HAP-1 (cell line): Measurements from ENCODE around the gene STK40.
A peak's percentile ranks its signal among the peaks of the same experiment; 100 is the strongest.

Experiments used
- DNase-seq, 2 experiments: peaks; one replicate each; pipeline ENCODE4 v3.0.0-alpha.2; 2016 to 2020; ENCODE audit warnings: low spot score in 2 of 2
- H3K27me3 ChIP-seq: fragments of 250-450 bp; sonication (Bioruptor Pico); 2 replicates; pipeline ENCODE4 v1.5.1; 2020; ENCODE audit warnings: low read depth, mild to moderate bottlenecking, moderate library complexity
- H3K36me3 ChIP-seq: fragments of 250-450 bp; sonication (Bioruptor Pico); replicated peaks from 2 replicates; pipeline ENCODE4 v1.5.1; 2020; ENCODE audit warnings: mild to moderate bottlenecking
- H3K4me1 ChIP-seq: fragments of 250-450 bp; sonication (Bioruptor Pico); 2 replicates; pipeline ENCODE4 v1.5.1; 2020; ENCODE audit warnings: mild to moderate bottlenecking
- H3K4me3 ChIP-seq: fragments of 250-450 bp; sonication (Bioruptor Pico); 2 replicates; pipeline ENCODE4 v1.5.1; 2020; ENCODE audit warnings: mild to moderate bottlenecking, moderate library complexity
- H3K9me3 ChIP-seq: fragments of 250-450 bp; sonication (Bioruptor Pico); 2 replicates; pipeline ENCODE4 v1.5.1; 2020; ENCODE audit warnings: mild to moderate bottlenecking, moderate library complexity
- in situ Hi-C: fragments of 300-500 bp; cut with MboI; formaldehyde crosslinking; loops from 3 replicates; pipeline ENCODE4 v1.14.3; 2020; ENCODE audit warnings: low sequenced_read_pairs, inconsistent platforms, mixed read lengths

The STK40 gene

DNA sequence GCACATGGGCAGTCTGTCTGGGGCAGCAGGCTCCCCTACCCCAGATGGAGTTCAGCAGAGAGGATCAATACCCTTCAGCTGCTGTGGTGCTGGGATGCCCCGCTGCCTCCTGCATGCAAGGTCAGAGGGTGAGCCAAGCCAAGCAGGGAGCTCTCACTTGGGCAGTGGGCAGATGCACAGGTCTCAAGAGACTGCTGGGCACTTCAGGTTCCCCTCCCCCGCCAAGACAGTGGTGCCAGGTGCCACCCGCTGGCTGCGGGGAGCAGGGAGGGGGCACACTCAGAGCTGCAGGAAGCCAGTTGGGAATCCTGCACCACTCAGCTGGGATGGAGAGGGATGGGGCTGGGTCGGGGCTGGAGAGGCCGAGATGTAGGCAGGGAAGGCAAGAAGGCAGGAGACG is 46.5 kb downstream of the STK40 start:
- Histone ChIP-seq H3K27me3 (no peaks in the 10 kb centered on the region), H3K36me3 (no peaks in the 10 kb centered on the region; the same call in 1 of the 2 replicates)
- in situ Hi-C loops, result no loop called here

DNA sequence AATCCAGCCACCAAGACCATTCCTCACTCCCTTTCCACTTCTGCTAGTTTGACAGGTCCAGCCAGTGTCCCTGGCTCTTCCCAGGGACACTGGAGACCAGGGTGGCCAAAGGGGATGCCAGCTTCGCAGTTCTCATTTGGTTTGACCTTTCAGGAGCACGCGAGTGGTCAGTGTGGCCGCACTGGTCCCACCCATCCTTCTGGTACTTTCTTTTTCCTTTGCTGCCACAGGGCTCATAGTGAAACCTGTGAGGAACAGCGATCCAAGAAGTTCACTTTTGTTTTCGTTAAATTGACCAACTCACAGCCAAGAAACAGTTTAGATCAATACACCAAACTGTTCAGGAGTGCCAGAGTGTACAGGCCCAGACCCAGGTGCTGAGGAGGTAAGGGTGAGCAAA is 47.9 kb downstream of the STK40 start:
- in situ Hi-C loops, result no loop called here
- Histone ChIP-seq H3K36me3 (no peaks in the 10 kb centered on the region), H3K4me1 (no peaks in the 10 kb centered on the region), H3K27me3 (no peaks in the 10 kb centered on the region), H3K4me3 (no peak overlapping the region), H3K9me3 (no peaks in the 10 kb centered on the region)
- no peak for DNase-seq

More for the DNA sequence above, 46.5 kb downstream of the STK40 start:
- Histone ChIP-seq H3K9me3 (no peaks in the 10 kb centered on the region), H3K4me1 (no peaks in the 10 kb centered on the region), H3K4me3 (no peak overlapping the region)
- no peak for DNase-seq

DNA sequence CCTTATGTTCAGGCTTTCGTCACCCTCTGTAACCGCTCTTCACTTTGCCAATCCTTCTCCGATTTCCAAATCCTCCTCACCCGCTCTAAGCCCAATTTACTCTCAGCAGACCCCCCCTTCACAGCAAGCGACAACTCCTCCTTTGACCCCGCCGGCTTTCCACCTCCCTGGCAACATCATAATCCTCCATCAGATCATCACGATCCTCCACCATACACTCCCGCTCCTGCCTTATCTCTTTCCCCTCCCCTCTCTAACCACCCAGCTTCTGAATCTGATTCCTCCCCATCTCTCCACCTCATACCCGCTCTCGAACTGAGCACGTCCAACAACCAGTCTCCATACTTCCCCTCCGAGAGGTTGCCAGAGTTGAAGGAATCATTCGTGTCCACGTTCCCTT is 54.8 kb downstream of the STK40 start:
- Histone ChIP-seq H3K9me3 (no peaks in the 10 kb centered on the region), H3K4me3 (no peak overlapping the region), H3K27me3 (no peaks in the 10 kb centered on the region), H3K4me1 (peaks cover 9% of the 10 kb centered on the region), H3K36me3 (no peaks in the 10 kb centered on the region)
- in situ Hi-C loops, result no loop called here
- no peak for DNase-seq

- H3K9me3 ChIP-seq, result no peaks in the 10 kb centered on the region
- no peak overlapping the region for H3K4me3 ChIP-seq
- peaks cover 9% of the 10 kb centered on the region for H3K4me1 ChIP-seq
- in situ Hi-C loops, result no loop called here
- no peaks in the 10 kb centered on the region for H3K36me3 ChIP-seq
- no peak for DNase-seq
- H3K27me3 ChIP-seq, result no peaks in the 10 kb centered on the region
Observed at GRCh38 chr1:36329817-36330216, 55.9 kb downstream of the STK40 start.

DNA sequence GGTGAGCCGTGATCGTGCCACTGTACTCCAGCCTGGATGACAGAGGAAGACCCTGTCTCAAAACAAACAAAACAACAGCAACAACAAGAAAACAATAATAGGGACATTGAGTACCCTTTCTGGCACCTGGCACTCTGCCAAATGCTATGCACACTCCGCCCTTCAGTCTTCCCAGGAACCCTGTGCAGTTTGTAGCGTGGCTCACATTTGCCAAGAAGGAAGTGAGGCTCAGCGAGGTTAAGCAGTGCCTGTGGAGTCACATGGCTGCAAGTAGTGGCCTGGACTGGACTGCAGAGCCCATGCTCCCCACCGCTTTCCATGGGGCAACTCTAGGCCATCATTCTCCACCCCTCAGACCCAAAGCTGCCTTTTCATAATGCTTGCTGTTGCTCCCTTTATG is 57.0 kb downstream of the STK40 start:
- no peaks in the 10 kb centered on the region for H3K9me3 ChIP-seq
- DNase-seq, result peak in 1 of 2 experiments; percentile 45
- in situ Hi-C loops, result no loop called here
- H3K27me3 ChIP-seq, result no peaks in the 10 kb centered on the region
- no peaks in the 10 kb centered on the region for H3K36me3 ChIP-seq
- H3K4me3 ChIP-seq, result no peak overlapping the region
- peaks cover 13% of the 10 kb centered on the region for H3K4me1 ChIP-seq

- H3K9me3 ChIP-seq, result no peaks in the 10 kb centered on the region
- H3K27me3 ChIP-seq, result no peaks in the 10 kb centered on the region
- H3K4me3 ChIP-seq, result no peak overlapping the region
- H3K4me1 ChIP-seq, result peaks cover 13% of the 10 kb centered on the region
- no peak for DNase-seq
- in situ Hi-C loops, result no loop called here
- no peaks in the 10 kb centered on the region for H3K36me3 ChIP-seq
Observed at GRCh38 chr1:36328088-36328480, 57.6 kb downstream of the STK40 start.

DNA sequence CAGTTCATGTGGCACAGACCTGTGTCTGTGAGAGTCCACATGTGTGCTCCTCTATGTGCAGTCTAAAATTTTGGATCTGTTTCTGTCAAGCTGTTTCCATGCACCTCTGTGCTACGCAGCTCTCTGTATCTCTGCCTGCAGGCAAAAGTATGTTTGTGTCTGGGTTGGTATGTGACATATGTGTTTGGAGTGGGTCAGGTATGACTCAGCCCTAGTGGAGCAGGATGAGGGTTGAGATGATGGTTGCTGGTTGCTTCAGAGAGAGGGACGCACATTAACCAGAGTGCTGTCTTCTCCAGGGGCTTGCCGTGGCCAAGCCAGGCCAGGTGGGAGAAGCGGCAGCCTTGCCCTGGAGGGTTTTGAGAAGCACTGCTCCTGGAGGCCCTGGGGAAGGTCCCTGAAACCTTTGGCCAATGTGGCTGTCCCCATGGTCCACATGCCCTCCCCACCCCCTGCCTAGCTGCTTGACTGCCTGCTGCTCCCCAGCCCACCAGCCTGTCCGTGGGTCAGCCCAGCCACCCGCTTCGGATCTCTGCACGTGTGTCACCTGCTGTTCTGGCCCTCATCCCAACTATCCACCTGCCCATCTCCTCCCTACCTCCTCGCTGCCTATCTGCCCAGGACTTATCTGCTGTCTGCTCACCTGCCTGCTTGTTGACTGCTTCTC is 58.2 kb downstream of the STK40 start:
- no peak overlapping the region for H3K4me3 ChIP-seq
- H3K4me1 ChIP-seq, result peaks cover 13% of the 10 kb centered on the region
- in situ Hi-C loops, result no loop called here
- no peak for DNase-seq
- no peaks in the 10 kb centered on the region for H3K27me3 ChIP-seq
- H3K36me3 ChIP-seq, result no peaks in the 10 kb centered on the region
- no peaks in the 10 kb centered on the region for H3K9me3 ChIP-seq

GRCh38 chr1:36326499-36326898 is 59.2 kb downstream of the STK40 start:
- no peak overlapping the region for H3K4me3 ChIP-seq
- in situ Hi-C loops, result no loop called here
- H3K9me3 ChIP-seq, result no peaks in the 10 kb centered on the region
- H3K36me3 ChIP-seq, result no peaks in the 10 kb centered on the region; the same call in 1 of the 2 replicates
- peak in 1 of 2 experiments; percentile 28 for DNase-seq
- H3K4me1 ChIP-seq, result peaks cover 13% of the 10 kb centered on the region
- no peaks in the 10 kb centered on the region for H3K27me3 ChIP-seq

GRCh38 chr1:36324353-36324703 is 61.4 kb downstream of the STK40 start:
- Histone ChIP-seq H3K9me3 (no peaks in the 10 kb centered on the region), H3K4me1 (peaks cover 12% of the 10 kb centered on the region), H3K36me3 (no peaks in the 10 kb centered on the region; the same call in 1 of the 2 replicates), H3K27me3 (no peaks in the 10 kb centered on the region), H3K4me3 (no peak overlapping the region)
- in situ Hi-C loops, result no loop called here
- no peak for DNase-seq

- H3K4me3 ChIP-seq, result peak within 1 kb of the TSS; percentile 47
- H3K4me1 ChIP-seq, result peaks cover 7% of the 10 kb centered on the region; the same call in 1 of the 2 replicates
- DNase-seq, result peak; percentile 74 to 86
- no peaks in the 10 kb centered on the region for H3K9me3 ChIP-seq
- no peaks in the 10 kb centered on the region for H3K27me3 ChIP-seq
- no peaks in the 10 kb centered on the region; the same call in 1 of the 2 replicates for H3K36me3 ChIP-seq
- in situ Hi-C loops, result no loop called here
Observed at GRCh38 chr1:36323636-36324352, 61.9 kb downstream of the STK40 start, which contains the start of gene EVA1B. Gene EVA1B, minus strand, starts transcription at chr1:36323645. Its CDS starts 608 bp downstream, at chr1:36323037.

DNA sequence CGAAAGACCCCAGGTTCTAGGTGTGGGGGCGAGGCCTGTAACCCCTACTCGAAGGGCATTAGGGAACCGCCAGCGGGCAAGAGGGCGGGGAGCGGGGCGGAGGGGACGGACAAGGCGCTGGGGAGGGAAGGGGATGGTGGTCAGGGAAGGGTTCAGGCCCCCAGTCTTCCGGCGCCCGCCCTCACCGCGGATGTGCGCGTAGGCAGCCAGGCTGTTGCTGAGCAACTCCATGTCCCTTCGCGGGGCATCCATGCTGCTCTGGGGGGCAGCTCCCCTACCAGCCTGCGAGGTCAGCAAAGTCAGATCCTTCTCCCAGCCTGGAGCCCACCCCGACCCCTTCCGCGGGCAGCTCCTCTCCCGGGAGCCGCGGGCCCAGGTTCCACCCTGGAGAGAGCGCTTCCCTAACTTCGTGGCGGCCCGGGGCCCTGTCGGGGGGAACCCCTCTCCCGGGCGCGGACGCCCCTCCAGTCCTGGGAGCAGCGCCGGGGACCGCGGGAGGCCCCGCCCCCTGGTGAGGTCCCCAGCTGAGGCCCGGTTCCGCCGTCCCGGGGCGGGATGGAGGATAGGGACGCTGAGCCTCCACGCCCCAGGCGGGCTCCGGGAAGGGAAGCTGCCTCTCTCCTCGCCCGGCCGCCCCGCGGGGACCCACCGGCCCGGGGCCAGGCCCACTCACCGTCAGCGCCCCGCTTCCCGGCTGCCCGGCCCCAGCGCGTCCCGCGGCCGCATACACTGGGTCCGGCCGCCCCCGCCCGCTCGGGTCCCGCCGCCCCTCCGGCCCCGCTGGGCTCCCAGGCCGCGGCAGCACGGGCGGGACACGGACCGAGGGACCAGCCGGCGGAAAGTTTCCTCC is 62.7 kb downstream of the STK40 start:
- H3K36me3 ChIP-seq, result no peaks in the 10 kb centered on the region; the same call in 1 of the 2 replicates
- no peaks in the 10 kb centered on the region for H3K9me3 ChIP-seq
- H3K27me3 ChIP-seq, result no peaks in the 10 kb centered on the region
- peaks cover 4% of the 10 kb centered on the region; the same call in 1 of the 2 replicates for H3K4me1 ChIP-seq
- H3K4me3 ChIP-seq, result peak overlapping the region; percentile 47
- DNase-seq, result peak in 1 of 2 experiments; percentile 48
- in situ Hi-C loops, result no loop called here

DNA sequence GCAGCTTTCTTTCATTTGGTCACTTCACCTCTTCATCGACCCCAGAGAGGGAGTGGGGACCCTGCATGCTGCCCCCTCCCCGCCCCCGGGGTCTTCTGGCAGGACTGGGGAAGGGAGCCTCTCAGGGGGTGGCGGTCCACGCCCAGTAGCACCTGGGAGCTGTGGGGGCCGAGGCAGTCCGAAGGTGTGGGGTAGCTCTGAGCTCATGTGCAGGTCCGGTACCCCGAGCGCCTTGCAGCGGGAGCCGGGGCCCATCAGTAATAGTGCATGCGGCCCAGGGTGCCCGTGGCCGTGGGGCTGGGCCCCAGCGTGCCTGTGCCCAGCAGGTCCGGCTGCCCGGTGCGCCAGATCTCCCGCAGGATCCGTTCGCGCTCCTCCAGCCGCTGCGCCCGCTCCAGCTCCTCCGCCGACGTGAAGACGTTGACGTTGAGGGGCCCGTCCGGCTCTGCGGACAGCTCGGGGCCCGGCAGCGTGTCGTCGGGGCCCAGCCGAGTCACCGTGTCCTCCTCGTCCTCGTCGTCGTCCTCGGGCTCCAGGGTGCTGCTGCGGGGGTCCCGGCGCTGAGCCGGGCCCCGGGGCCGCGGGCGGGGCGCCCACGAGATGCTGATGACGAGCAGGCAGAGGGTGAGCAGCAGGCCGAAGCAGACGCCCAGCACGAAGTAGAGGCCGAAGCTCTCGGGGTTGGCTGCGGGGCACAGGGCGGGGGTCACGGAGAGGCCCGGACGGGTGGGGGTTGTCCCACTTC is 63.5 kb downstream of the STK40 start:
- in situ Hi-C loops, result no loop called here
- DNase-seq, result no peak

More for the DNA sequence above, 63.5 kb downstream of the STK40 start:
- peaks cover 4% of the 10 kb centered on the region; the same call in 1 of the 2 replicates for H3K4me1 ChIP-seq
- no peaks in the 10 kb centered on the region; the same call in 1 of the 2 replicates for H3K36me3 ChIP-seq
- H3K27me3 ChIP-seq, result no peaks in the 10 kb centered on the region
- no peak overlapping the region for H3K4me3 ChIP-seq
- H3K9me3 ChIP-seq, result no peaks in the 10 kb centered on the region
